NCI-H2081 treated with DMSO at 0.1 percent for 48 hours (cell line): ENCODE measurements around the gene SCN10A.

Experiments
- DNase-seq: peaks from one replicate; lab custom pipeline; 2025; lab: John Stamatoyannopoulos, UW

The SCN10A gene

GRCh38 chr3:38651153-38651789 lies 164.7 kb downstream of the SCN10A start:
- peak; percentile 1 for DNase-seq

GRCh38 chr3:38650248-38650951 lies 165.6 kb downstream of the SCN10A start:
- no peak for DNase-seq

GRCh38 chr3:38649500-38650247 lies 166.3 kb downstream of the SCN10A start, which contains the start of gene SCN5A:
TSS of gene SCN5A (minus strand) at chr3:38649687. CDS start at chr3:38633307, 16,380 bp downstream.
- DNase-seq = no peak

GRCh38 chr3:38648659-38649499 lies 167.1 kb downstream of the SCN10A start:
- no peak for DNase-seq

GRCh38 chr3:38648024-38648658 lies 167.9 kb downstream of the SCN10A start:
- no peak for DNase-seq

GRCh38 chr3:38647217-38647970 lies 168.6 kb downstream of the SCN10A start:
- DNase-seq = no peak
